Measurements from ENCODE around the gene CBARP. TPM values are rescaled to one million over a fixed set of nuclear protein-coding genes. Genes with fewer than 3 reads are reported as not detected.
"Not testable (repeated sequence)": the region's sequence is repeated elsewhere in the genome, so short reads cannot be mapped to it uniquely, and the experiment has no call there.

Gene CBARP
- total RNA-seq, 1 donor from 2014 or later: 1.1 TPM

- peak; percentile 62 for DNase-seq (ENCODE audit: low spot score)
Measured at GRCh38 chr19:1213391-1214286, 24.2 kb downstream of the CBARP start.

GRCh38 chr19:1211494-1212234 lies 26.1 kb downstream of the CBARP start:
- no peak for DNase-seq (ENCODE audit: low spot score)

- no peak for DNase-seq (ENCODE audit: low spot score)
Measured at GRCh38 chr19:1210227-1210538, 27.6 kb downstream of the CBARP start.

- peak; percentile 65 for DNase-seq (ENCODE audit: low spot score)
Measured at GRCh38 chr19:1208830-1209229, 29.0 kb downstream of the CBARP start.

GRCh38 chr19:1206864-1207450 lies 30.8 kb downstream of the CBARP start:
- peak; percentile 37 for DNase-seq (ENCODE audit: low spot score)

GRCh38 chr19:1206150-1206863 lies 31.5 kb downstream of the CBARP start:
- DNase-seq (ENCODE audit: low spot score): no peak

- DNase-seq (ENCODE audit: low spot score): peak; percentile 99
Measured at GRCh38 chr19:1205114-1206099, 32.4 kb downstream of the CBARP start, which contains the start of gene STK11. STK11 (plus strand) TSS chr19:1205778; CDS start chr19:1206914, 1,136 bp downstream.

- not testable (repeated sequence) for DNase-seq (ENCODE audit: low spot score)
Measured at GRCh38 chr19:1200614-1201013, 37.2 kb downstream of the CBARP start.

GRCh38 chr19:1199531-1199930 lies 38.3 kb downstream of the CBARP start:
- DNase-seq (ENCODE audit: low spot score): no peak

- DNase-seq (ENCODE audit: low spot score): no peak
Measured at GRCh38 chr19:1189419-1189818, 48.4 kb downstream of the CBARP start.

GRCh38 chr19:1183543-1184172 lies 54.1 kb downstream of the CBARP start:
- DNase-seq (ENCODE audit: low spot score): peak; percentile 78

- no peak for DNase-seq (ENCODE audit: low spot score)
Measured at GRCh38 chr19:1182727-1183126, 55.1 kb downstream of the CBARP start.

- no peak for DNase-seq (ENCODE audit: low spot score)
Measured at GRCh38 chr19:1182068-1182467, 55.7 kb downstream of the CBARP start.

GRCh38 chr19:1181606-1182005 lies 56.2 kb downstream of the CBARP start:
- peak; percentile 73 for DNase-seq (ENCODE audit: low spot score)

Other genes with a start within 250 kb of the CBARP start
- gene GRIN3B, start 237.6 kb downstream of the CBARP start, total RNA-seq: 0.06 TPM
- gene TMEM259, start 216.9 kb downstream of the CBARP start, total RNA-seq: 182 TPM
- gene RNU6-2, start 216.5 kb downstream of the CBARP start, total RNA-seq: not detected
- 104 TPM for gene CNN2, start 211.4 kb downstream of the CBARP start, total RNA-seq
- 49.0 TPM for gene ABCA7, start 197.9 kb downstream of the CBARP start, total RNA-seq
- gene ARHGAP45, start 170.8 kb downstream of the CBARP start, total RNA-seq: 42.4 TPM
- gene POLR2E, start 142.6 kb downstream of the CBARP start, total RNA-seq: 137 TPM
- gene GPX4, start 134.0 kb downstream of the CBARP start, total RNA-seq: 294 TPM
- 64.1 TPM for gene SBNO2, start 63.7 kb downstream of the CBARP start, total RNA-seq
- gene STK11, start 32.2 kb downstream of the CBARP start, total RNA-seq: 72.2 TPM
- gene ATP5F1D, start 3.7 kb upstream of the CBARP start, total RNA-seq: 213 TPM
- gene MIDN, start 10.6 kb upstream of the CBARP start, total RNA-seq: 127 TPM
- gene CIRBP, start 31.3 kb upstream of the CBARP start, total RNA-seq: 382 TPM
- 57.6 TPM for gene FAM174C, start 37.5 kb upstream of the CBARP start, total RNA-seq
- gene EFNA2, start 47.9 kb upstream of the CBARP start, total RNA-seq: 8.4 TPM
- 121 TPM for gene NDUFS7, start 145.9 kb upstream of the CBARP start, total RNA-seq
- 27.9 TPM for gene GAMT, start 163.5 kb upstream of the CBARP start, total RNA-seq
- gene DAZAP1, start 169.6 kb upstream of the CBARP start, total RNA-seq: 77.7 TPM
- gene RPS15, start 200.4 kb upstream of the CBARP start, total RNA-seq: 877 TPM
- gene APC2, start 212.1 kb upstream of the CBARP start, total RNA-seq: 0.43 TPM
- gene C19orf25, start 241.2 kb upstream of the CBARP start, total RNA-seq: 41.6 TPM

Data from mucosa of gallbladder (tissue), 1 donor.